ENCODE data around the gene PCDH9.

DNA sequence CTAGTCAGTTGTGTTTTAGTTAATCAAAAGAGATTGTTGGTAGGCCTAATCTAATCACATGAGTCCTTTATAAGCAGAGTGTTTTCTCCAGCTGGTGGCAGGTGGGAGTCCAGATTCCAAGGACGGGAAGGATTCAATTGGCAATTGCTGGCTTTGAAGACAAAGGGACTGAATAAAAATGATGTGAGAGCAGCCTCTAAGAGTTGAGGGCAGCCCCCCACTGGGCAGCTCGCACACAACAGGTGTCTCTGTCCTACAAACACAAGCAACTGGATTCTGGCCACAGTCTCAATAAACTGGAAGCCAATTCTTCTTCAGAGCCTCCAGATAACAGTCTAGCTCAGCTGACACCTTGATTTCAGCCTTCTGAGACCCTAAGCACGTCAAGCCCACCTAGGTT, 915.2 kb downstream of the PCDH9 start:
- TF ChIP-seq, protein P1, sequence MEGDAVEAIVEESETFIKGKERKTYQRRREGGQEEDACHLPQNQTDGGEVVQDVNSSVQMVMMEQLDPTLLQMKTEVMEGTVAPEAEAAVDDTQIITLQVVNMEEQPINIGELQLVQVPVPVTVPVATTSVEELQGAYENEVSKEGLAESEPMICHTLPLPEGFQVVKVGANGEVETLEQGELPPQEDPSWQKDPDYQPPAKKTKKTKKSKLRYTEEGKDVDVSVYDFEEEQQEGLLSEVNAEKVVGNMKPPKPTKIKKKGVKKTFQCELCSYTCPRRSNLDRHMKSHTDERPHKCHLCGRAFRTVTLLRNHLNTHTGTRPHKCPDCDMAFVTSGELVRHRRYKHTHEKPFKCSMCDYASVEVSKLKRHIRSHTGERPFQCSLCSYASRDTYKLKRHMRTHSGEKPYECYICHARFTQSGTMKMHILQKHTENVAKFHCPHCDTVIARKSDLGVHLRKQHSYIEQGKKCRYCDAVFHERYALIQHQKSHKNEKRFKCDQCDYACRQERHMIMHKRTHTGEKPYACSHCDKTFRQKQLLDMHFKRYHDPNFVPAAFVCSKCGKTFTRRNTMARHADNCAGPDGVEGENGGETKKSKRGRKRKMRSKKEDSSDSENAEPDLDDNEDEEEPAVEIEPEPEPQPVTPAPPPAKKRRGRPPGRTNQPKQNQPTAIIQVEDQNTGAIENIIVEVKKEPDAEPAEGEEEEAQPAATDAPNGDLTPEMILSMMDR (IDR thresholded peaks at IDR 0.05; ENCODE audit: low read length), result peak; percentile 20; the same call in 1 of the 2 replicates
- no peak for TF ChIP-seq EZH2 (IDR thresholded peaks at IDR 0.05; ENCODE audit: borderline replicate concordance, low read length)

Data from OCI-LY1 (cell line).